GM21576 (cell line): ENCODE measurements around the gene MYO5B.
"Not testable (repeated sequence)": the region's sequence is repeated elsewhere in the genome, so short reads cannot be mapped to it uniquely, and the experiment has no call there.

Experiments
- ATAC-seq: cut with Tn5 transposase; IDR thresholded peaks from one replicate; pipeline ENCODE4 v1.9.1; 2021; ENCODE audit warnings: mild to moderate bottlenecking, moderate library complexity; ENCODE audit not compliant: unreplicated experiment

MYO5B gene

GRCh38 chr18:49813319-49814146 lies 381.4 kb downstream of the MYO5B start, which contains the start of gene ACAA2:
TSS of gene ACAA2 (minus strand) at chr18:49813533. CDS start at chr18:49813484, 49 bp downstream.
- ATAC-seq = peak; percentile 76

DNA sequence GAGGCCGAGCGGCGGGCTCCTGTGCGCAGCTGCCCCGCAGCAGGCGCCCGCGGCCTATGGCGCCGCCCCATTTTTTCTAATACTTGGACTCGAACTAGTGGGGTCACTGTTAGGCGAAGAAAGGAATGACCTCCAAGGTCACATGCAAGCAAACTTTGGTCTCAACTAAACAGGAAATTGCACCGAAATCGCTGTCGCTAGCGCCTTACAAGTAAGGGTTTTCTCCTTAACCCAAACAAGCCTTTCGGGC lies 382.0 kb downstream of the MYO5B start:
- peak; percentile 22 for ATAC-seq

DNA sequence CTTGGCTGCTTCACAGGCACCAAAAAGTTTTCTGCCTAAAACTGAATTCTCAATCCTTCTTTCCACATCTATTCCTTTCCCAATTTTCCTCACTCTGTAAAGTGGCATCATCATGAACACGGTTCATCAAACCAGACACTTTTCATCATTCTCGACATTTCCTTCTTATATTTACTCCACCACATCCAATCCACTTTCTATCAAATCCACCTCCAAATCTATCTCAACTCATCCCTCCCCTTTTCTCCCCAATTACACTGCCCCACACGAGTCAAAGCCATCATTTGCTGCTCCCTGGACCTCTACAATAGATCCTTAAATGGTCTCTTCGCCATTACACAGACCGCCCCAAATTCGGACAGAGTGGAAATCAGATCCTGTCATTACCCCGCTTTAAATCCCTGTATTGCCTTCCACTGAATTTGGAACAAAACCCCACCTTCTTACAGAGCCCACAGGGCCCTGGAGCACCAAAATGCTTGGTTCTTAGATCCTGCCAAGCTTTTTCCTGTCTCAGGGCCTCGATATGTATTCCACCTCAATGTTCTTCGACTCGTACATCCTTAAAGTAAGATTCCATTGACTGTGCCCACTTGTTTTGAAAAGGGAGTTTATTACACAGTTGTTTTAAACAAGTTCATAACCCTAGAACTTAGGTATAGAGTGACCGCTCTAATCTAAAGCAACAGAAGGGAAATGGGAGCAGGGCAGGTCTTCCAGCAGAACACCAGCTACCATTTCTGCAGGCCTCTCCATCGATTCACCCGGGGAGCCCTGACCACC lies 382.5 kb downstream of the MYO5B start:
- no peak for ATAC-seq

GRCh38 chr18:49811151-49811938 lies 383.6 kb downstream of the MYO5B start:
- no peak for ATAC-seq

- not testable (repeated sequence) for ATAC-seq
Measured at GRCh38 chr18:49808553-49809191, 386.3 kb downstream of the MYO5B start.

DNA sequence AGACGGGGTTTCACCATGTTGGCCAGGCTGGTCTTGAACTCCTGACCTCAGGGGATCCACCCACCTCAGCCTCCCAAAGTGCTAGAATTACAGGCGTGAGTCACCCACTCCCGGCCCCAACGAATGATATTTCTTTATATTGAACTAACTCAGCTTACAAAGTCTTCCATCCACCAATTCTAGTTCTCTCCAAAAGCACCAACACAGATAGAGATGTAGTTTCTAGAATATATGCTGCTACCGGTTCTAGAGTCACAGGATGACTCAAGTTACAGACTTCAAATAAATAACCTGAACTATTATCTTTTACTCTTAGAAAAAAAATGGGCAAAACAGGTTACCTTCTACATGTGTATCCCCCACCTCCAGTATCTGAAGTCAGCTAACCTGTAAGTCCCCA lies 390.9 kb downstream of the MYO5B start:
- no peak for ATAC-seq

- no peak for ATAC-seq
Measured at GRCh38 chr18:49802623-49803022, 392.3 kb downstream of the MYO5B start.

- not testable (repeated sequence) for ATAC-seq
Measured at GRCh38 chr18:49800491-49800890, 394.5 kb downstream of the MYO5B start.

- not testable (repeated sequence) for ATAC-seq
Measured at GRCh38 chr18:49799806-49800205, 395.1 kb downstream of the MYO5B start.

DNA sequence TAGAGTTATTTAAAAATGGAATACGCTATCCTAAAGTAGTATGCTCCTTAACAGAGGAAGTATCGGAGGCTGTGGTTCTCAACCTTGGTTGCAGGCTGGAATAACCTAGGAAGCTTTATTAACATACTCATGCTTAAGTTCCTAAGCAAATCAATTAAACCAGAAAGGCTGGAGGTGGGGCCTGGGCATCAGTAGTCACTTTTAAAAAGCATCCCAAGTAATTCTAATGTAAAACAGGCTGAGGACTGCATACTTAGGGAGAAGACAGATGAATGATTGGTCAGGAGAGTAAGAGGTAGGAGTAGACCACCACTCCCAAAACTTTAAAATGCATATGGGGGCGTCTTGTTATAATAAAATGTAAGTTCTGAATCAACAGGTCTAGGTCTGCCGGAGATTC lies 396.9 kb downstream of the MYO5B start:
- ATAC-seq = no peak

GRCh38 chr18:49795612-49796552 lies 399.1 kb downstream of the MYO5B start:
- no peak for ATAC-seq

DNA sequence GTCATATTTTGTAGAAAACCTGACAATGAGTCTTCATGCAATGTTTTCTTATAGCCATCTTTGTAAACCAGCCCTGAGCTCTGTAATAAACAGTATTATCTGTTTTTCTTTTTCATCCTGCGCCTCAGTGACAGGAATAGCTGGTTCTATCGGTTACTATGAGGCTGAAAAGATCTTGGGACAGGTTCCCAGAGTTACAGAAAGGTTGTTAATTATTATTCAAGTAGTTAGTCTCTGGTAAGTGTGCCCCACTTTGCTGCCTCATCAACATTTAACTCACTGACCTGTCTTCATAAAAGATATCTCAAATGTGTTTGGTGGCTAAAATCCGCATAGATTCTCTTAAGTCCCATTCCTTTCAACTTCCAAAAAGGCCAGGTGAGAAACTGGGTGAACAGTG lies 400.2 kb downstream of the MYO5B start:
- no peak for ATAC-seq

- not testable (repeated sequence) for ATAC-seq
Measured at GRCh38 chr18:49789560-49790134, 405.3 kb downstream of the MYO5B start.

DNA sequence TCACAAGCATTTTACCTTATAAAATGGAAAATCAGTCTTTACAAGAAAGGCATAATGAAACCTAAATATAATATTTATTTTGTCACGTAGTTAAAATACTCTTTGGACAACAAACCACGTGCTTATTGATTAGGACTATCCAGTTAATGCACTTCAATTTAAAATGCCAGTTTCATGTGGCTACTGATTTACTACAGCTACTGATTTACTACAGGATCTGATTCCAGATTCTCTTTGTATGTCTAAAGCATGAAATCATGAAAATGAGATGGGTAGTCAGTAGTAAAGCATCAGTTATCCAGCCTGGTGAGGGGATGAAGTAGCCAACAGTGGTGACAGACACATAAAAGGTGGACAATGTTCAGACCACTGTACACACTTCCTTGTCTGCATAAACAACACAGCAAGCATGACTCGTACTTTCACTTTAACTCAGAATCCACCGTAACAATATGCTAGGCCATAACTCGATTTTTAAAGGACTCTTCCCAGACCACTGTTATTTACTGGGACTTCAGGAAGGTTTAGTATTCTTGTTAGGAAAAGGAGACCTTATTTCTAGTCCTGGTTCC lies 406.5 kb downstream of the MYO5B start:
- ATAC-seq = no peak

DNA sequence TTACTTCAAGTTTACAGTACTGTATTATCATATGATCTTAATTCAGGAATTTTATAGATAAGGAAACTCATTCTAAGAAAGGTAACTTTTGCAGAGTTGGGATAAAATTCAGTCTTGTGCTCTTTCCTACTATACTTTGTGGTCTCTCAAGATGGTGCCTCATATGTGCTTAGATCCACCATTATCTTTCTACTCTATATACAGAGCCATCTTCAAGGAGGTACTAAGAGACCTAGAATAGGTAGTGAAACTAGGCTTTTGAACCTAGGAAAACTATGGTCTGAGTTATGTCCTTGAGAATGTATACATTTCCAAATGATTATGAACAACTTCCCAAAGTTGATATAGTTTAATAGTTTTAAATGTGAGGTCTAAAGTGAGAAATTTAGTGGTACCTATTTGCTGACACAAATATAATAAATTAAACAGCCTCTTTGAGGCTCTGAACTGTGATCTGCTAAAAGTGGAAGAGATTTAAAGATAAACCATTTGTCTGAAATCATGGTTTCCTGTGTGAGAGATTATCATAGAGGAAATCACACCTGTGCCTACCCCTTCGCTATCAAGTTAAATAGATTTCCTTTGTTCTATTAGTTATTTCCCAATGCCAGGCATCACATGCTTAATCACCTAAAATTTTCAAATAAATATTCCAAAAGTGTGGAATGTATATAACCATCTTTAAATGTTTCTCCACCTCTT lies 408.8 kb downstream of the MYO5B start:
- no peak for ATAC-seq

- no peak for ATAC-seq
Measured at GRCh38 chr18:49784427-49785185, 410.3 kb downstream of the MYO5B start.

DNA sequence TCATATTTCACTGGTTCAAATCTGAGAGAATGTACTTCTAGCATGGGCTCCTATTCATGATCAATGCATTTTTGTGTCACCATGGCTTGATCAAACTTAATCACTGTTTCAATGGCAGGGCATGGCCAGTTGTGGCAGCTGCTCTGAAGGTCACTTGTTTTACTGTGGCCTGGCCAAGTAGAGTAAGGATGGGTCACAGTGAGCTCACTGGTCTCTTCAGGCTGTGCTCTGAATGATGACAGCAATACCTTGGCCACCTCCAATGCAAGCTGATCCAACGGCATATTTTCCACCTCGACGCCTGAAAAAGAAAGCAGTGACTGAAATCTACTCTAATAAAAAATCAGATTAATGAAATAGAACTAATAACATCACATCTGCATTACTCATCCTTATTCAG lies 411.3 kb downstream of the MYO5B start:
- ATAC-seq = not testable (repeated sequence)
